Brain pericyte (primary cell): ENCODE measurements around the gene RAP1GAP2.
"Not testable (repeated sequence)": the region's sequence is repeated elsewhere in the genome, so short reads cannot be mapped to it uniquely, and the experiment has no call there.

Experiments
- DNase-seq: peaks from one replicate; pipeline ENCODE4 v3.0.0-alpha.2; 2012; ENCODE audit warnings: low read depth, low spot score

The RAP1GAP2 gene

DNA sequence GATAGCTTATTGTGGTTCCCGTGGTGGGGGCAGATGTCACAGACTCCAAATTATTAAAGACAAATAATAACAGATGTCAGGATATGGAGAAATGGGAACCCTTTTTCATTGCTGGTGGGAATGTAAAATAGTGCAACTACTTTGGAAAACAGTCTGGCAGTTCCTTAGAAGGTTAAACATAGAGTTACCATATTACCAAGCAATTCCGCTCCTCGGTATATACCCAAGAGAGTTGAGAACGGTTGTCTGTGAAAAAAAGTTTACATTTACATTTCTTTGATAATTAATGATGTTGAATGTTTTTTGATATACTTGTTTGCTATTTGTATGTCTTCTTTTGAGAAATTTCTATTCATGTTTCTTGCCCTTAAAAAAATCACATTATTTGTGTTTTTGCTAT lies 226.0 kb downstream of the RAP1GAP2 start:
- no peak for DNase-seq

- no peak for DNase-seq
Observed at GRCh38 chr17:3024346-3024745, 228.1 kb downstream of the RAP1GAP2 start.

DNA sequence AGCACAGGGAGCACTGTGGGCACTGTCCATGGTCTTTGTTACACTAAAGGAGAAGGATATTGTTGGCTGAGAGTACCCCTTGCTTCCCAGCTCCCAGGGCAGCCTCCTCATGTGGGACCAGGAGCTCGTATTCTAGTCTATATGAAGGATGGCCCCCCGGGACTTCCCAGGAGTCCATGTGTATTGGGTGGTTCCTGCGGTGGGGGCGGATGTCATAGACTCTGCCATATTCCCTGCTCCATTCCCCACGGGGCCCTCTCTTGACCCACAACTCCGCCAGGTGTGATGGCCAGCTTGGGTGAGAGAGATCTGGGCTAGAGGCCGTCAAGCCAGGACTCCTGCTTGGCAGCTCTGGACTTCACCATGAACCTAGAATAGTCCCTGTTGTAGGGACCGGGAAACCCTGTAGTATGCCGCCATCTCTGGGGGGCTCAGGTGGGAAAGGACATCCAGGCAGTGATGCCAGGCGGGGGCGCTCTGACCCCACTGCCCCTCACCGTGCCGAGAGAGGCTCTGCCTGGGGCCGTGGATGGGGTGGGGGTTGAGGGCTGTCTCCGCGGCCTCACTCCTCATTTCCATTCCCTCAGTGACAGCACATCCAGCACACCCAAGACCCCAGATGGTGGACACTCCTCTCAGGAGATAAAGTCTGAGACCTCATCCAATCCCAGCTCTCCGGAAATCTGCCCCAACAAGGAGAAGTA lies 229.3 kb downstream of the RAP1GAP2 start:
- DNase-seq: no peak

- no peak for DNase-seq
Observed at GRCh38 chr17:3026125-3026855, 230.1 kb downstream of the RAP1GAP2 start.

- no peak for DNase-seq
Observed at GRCh38 chr17:3026856-3027751, 230.9 kb downstream of the RAP1GAP2 start.

- no peak for DNase-seq
Observed at GRCh38 chr17:3027786-3028532, 231.7 kb downstream of the RAP1GAP2 start.

GRCh38 chr17:3029213-3029913 lies 233.1 kb downstream of the RAP1GAP2 start:
- DNase-seq: no peak

DNA sequence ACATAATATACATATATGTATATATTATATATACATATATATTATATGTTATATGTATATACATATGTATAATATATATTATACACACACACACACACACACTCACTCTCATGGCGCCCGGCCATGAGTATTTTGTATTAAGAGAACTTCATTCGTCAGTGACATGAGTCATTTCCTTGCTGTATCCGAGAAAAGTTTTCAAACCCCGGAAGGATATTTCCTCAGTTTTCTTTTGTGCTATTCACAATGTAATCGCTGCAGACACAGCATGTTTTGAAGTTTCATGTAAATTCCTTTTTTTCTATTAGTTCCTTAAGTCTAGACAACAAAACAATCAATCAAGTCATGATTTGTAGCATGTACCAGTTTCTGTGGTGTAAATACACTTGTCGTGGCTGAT lies 233.9 kb downstream of the RAP1GAP2 start:
- peak; percentile 17 for DNase-seq

DNA sequence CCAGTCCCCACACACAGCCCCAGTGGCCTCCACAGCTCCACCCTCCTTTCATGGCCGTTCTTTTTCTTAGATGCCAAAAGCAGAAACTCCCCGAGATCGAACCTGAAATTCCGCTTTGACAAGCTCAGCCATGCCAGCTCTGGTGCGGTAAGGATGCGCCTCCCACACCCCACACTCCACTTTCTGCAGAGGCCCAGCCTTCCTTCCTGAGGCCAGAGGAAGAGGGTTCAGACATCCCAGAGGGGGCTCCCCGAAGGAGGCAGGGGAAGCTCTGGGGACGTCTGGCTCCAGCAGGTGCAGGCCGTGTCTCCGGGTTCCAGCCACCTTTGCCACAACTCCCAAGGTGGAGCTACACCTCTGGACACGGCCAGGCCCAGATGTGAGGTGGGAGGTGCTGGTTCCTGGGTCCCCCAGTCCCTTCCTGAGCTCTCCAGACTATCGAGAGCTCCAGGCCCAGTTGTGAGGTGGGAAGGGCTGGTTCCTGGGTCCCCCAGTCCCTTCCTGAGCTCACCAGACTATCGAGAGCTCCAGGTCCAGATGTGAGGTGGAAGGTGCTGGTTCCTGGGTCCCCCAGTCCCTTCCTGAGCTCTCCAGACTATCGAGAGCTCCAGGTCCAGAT lies 234.7 kb downstream of the RAP1GAP2 start:
- not testable (repeated sequence) for DNase-seq

DNA sequence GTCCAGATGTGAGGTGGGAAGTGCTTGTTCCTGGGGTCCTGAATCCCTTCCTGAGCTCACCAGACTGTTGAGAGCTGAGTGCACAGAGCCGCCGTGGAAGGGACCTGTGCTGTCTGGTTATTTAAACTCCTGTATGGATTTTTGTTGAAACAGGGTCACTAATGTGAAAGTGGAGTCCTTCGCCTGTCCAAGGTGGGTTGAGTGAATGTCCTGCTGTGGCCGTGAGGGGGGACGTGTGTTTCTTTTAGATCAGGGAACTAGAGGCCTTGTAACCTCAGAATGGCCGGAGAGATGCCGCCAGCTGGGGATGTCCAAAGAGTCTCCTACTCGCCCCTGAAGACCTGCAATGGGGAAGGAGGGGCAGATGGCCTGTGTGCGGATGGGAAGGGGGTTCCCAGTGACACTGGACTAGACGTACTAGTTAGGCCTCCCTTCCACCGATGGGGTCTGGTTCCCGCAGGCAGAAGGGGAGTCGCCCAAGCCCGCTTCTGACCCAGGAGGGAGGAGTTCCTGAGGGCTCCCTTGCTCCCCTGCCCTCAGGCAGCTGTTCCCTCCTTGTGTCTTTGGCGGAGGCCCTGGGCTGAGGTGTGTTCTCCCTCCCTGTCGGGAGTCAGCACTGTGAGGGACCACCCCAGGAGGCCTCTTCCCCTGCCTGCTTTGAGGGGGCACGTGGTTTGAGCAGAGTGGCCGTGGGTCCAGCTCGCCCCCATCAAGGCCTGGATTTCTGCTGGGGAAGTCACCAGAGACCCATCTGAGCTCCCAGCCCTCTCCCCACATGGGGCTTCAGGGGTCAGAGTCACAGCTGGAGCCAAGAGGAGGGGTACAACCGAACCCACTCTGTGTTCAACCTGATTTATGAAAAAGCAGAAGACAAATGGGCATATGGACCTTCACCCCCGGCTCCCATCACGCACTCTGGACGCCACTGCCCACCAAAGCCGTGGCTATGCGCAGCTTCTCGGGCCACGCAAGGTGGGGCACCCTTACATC lies 236.3 kb downstream of the RAP1GAP2 start:
- DNase-seq: no peak

DNA sequence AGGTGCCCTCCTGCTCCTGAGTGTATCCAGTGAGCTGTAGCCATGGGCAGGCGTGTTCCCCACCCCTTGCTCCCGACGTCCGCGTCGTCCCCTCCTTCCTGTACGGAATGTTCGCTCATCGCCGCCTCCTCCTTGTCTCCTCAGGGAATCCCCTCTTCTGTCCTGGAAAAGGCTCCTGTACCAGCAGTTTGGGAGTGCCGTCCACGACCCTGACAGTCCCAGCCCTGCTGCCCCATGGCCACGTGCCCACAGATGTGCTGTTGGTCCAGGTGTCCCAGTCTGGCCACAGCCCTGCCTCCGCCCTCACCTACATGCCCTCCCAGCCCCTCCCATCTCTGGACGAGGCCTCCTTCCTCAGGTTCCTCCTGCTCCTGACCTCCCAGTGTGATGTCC lies 237.0 kb downstream of the RAP1GAP2 start:
- DNase-seq: no peak

- DNase-seq: no peak
Observed at GRCh38 chr17:3033741-3034577, 237.7 kb downstream of the RAP1GAP2 start.

DNA sequence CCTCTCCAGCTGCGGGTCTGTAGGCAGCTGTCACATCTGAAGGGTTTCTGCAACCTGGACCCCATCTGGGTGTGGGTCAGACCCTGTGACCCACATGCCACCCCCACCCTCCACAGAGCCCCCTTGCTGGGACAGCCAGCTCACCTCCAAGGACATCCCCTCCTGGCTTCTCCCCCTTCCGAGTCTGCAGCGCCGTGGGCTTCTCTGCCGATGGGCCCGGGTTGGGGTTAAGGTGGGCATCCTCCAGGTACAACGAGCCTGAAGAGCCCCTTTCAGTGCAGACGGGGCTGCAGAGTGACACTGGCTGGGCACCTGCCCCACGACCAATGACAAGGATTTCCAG lies 238.3 kb downstream of the RAP1GAP2 start:
- DNase-seq: no peak

DNA sequence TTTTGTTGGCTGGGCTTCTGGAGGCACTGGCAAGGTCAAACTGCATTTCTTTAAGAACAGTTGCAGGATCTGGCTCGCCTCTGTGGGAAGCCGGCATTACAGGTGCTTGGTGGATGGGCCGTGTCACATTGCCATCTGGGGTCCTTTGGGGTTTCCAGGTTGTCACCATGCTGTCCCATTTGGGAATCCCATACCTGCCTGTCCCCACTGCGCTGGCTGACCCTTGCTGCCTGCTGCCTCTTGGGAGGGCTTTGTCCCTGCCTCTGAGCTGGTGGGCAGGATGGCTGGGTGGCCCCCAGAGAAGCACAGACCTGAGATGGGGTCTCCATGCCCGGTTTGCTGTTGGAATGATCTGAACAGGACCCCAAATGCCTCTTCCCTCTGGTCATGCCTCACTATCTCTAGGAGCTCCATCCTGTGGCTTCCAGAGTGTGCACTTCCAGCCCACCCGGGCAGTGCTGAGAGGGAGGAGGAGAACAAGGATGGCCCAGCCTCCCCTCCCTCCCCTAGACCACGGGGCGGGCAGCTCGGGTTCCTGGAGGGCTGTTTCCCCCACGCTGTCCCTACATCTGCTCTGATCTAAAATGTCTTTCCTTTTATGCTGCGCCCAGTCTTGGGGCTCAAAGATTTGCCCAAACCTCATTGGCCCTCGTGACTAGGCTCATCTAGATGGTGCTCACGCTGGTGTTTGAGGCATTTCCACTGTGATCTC lies 239.2 kb downstream of the RAP1GAP2 start:
- no peak for DNase-seq

GRCh38 chr17:3035968-3036280 lies 239.7 kb downstream of the RAP1GAP2 start:
- no peak for DNase-seq

- no peak for DNase-seq
Observed at GRCh38 chr17:3036800-3037199, 240.6 kb downstream of the RAP1GAP2 start.

DNA sequence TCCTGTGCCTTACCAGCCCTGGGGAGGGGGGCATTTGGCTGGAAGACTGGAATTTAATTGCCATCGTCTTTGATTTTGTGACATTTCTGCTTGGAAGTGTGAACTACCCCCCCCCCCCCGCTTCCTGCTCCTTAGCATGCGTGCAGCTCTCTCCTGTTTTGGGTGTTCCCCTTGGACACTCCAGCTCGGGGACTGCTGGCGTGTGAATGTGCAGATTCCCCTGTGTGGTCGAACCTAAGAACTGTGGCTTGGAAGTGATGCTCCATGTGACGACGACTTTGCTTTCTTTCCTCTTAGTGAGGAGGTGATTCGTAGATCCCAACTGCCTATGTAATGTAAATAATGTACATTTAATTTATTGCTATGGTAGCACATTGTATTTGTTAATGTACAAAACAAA lies 241.0 kb downstream of the RAP1GAP2 start:
- no peak for DNase-seq

DNA sequence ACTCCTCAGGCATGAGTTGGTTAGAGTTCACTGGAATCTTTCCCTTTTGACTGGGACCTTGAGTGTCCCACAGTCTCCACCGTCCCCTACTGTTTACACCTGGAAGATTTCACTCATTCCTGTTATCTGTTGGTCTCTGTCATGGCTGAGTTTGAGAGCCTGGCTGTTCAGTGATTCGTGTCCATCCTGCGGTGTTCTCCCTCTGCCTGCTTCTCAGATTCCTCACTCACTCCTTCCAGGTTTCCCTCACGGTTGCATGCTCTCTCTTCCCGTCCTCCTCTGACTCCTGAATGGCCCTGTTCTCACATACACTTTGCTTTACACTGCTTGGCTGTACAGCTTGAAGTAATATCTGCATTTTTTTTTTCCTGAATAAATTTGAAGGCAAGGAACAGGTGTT lies 242.7 kb downstream of the RAP1GAP2 start:
- DNase-seq: no peak
